ENCODE data around the gene C9orf50.

Gene C9orf50

GRCh38 chr9:129562917-129563316 lies 58.0 kb downstream of the C9orf50 start:
- H3K4me1 ChIP-seq (ENCODE audit: insufficient read depth, low read length), result peaks cover 41% of the 10 kb centered on the region
- H3K9me3 ChIP-seq (ENCODE audit: control insufficient read depth, insufficient read depth, low read length), result no peaks in the 10 kb centered on the region
- H3K9ac ChIP-seq (ENCODE audit: low read depth, low read length), result no peak overlapping the region
- no peaks in the 10 kb centered on the region for H3K36me3 ChIP-seq (ENCODE audit: insufficient read depth, low read length)

GRCh38 chr9:129562514-129562913 lies 58.4 kb downstream of the C9orf50 start:
- peaks cover 42% of the 10 kb centered on the region for H3K4me1 ChIP-seq (ENCODE audit: insufficient read depth, low read length)

More at GRCh38 chr9:129562514-129562913, 58.4 kb downstream of the C9orf50 start:
- H3K36me3 ChIP-seq (ENCODE audit: insufficient read depth, low read length), result no peaks in the 10 kb centered on the region
- no peaks in the 10 kb centered on the region for H3K9me3 ChIP-seq (ENCODE audit: control insufficient read depth, insufficient read depth, low read length)
- no peak overlapping the region for H3K9ac ChIP-seq (ENCODE audit: low read depth, low read length)
